HG03064 (cell line): ENCODE results near the gene CTRB1.
A peak's percentile ranks its signal among the peaks of the same experiment; 100 is the strongest.
"Not testable (repeated sequence)": the region's sequence is repeated elsewhere in the genome, so short reads cannot be mapped to it uniquely, and the experiment has no call there.

Experiments
- ATAC-seq: cut with Tn5 transposase; IDR thresholded peaks from one replicate; pipeline ENCODE4 v1.9.1; 2021; ENCODE audit warnings: low read depth; ENCODE audit not compliant: unreplicated experiment

The CTRB1 gene

DNA sequence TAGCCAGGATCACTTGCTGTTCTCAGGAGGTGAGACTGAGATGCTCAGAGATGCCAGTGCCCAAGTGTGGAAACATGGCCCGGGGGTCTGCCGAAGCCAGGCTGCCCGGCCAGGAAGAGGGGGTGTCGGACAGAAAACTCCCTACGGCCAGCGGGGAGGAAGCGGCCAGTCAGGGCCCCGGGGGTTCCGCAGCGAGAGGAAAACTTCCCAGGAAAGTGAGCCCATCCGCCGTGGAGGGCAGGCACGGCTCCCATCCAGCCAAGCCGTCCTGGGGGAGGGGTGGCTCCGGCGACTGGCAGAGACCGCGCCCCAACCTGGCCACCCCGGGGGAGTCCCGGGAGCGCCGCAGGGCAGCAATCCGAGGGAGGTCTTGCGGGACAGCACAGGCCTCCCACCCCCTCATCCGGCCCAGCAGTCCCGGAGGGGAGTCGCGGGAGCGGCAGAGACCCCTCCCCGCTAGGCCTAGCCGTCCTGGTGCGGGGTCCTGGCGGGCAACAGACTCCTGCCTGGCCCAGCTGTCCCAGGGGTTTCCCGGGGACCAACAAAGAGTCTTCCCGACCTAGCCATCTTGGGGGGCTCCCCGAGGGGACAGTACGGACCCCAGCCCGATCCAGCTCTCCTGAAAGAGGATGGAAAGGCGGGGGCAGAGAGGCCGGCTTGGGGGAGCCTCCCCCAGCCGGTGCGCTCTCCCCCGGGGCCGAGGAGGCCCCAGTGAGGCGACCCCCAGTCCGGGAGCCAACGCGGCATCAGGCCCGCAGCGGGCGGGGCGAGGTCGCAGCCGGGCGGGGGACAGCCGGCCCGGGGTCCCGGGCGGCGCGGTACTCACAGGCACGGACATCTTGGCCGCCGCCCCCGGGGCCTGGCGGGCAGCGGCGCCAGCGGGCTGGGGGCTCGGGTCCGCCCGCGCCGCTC is 46.5 kb downstream of the CTRB1 start:
- peak; percentile 27 for ATAC-seq

DNA sequence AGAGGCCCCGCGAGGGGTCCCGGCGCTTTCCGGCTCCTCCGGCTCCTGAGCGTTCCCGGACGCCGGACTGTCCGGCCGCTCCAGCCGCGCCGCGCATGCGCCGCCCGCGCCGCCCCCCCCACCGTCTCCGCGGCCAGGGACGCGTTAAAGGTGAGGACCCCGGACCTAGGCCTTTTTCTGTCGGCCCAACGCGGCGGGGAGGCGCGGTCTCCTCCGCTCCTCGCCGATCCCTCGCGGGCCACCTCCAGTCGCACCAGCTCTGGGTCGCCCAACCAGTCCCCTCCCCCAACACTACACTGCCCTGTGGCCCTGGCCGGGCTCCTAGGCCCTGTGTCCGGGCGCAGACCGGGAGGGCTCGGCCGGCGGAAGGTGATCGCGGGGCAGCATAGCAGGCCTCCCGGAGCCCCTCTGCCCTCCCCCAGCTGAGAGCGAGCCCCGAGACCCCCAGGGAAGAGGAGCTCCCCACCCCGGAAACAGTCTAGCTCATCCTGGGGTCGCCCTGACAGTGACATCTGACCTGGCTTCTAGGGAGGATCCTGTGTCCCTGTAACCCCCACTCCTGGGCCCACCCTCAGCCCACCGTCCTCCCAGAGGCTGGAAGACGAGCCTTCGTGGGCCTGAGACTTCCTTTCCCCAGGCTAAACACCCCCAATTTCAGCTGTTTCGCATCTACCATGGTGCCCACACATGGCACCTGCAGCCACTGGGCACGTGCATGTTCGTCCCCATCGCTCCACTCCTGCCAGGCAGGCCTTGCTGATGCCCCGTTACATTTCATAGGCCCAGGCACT is 47.3 kb downstream of the CTRB1 start:
- ATAC-seq = peak; percentile 54

DNA sequence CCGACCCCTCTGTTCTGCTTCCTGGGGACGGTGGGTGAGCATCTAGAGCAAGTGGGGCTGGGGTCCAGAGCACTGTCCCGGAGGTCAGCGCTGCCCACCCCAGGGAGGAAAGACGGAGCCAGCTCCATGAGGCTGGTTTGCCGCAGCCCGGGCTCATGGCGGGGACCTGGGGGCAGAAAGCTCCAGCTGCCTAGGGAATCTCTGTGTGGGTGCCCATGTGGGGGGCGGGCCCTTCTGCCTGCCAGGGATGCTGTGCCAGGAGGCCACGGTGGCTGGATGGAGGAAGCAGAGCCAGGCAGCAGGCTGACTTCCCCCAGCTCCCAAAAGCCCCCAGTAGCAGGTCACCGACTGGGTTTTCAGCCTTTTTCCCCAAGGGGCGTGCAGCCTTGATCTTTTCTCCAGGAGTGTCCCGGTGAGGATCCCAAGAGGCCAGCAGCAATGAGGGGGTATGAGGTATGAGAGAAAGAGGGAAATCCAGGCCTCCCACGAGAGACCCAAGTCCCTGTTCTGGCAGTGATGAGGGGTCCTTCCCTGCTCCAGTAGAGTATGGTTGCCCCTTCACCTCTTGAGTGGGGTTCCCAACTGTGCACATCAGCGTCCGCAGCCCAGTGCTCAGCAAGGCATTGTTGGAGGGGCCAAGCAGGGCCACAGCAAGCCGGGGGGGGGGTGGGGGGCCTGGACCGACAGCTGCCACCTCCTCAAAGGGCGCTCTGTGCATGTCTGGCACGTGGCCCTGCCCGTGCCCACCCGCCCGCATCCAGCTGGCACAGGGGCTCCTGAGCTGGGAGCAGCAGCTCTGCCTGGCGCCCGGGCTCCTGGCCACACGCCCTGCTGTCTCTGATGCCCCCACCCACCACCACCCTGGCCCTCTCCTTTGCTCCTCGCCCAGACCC is 48.2 kb downstream of the CTRB1 start:
- ATAC-seq = no peak

DNA sequence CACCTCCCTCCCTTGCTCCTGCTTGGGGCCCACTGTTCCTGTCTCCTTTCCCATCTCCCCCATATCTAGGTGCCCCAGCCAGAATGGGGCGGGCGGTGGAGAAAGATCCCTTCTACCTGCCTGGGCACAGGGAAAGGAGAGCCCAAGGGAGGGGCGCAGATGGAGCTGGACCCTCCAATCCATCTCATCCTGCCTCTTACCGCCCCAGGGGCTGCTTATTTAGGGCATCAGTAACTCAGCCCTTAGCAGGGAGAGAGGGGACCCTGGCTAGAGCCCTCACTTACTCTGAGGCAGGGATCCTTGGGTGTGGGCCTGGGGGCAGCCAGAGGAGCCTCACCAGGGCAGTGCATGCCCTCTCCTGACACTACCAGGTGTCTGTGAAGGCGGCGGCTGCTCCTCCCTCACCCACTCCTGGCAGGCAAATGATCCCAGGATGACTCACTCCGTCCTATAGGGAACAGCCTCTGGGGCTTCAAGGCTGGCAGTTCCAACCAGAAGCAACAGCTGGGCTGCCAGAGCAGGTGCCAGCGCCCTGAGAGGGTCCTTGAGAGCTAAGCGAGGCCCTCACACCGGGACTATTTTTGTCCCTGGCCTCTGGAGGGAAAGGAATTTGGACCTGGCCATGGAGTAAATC is 49.0 kb downstream of the CTRB1 start:
- ATAC-seq = no peak

DNA sequence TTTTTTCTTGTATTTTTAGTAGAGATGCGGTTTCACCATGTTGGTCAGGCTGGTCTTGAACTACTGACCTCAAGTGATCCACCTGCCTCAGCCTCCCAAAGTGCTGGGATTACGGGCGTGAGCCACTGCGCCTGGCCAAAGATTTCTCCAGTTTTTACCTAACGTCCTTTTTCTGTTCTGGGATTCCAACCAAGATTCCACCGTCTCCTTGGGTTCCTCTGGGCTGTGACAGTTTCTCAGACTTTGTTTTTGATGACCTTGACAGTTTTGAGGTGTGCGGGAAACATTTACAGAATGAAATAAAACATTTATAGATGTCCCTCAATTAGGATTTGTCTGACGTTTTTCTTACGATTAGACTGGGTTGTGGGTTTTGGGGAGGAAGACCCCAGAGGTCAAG is 50.6 kb downstream of the CTRB1 start:
- ATAC-seq = not testable (repeated sequence)

GRCh38 chr16:75271441-75272096 is 52.8 kb downstream of the CTRB1 start:
- no peak for ATAC-seq

- ATAC-seq = peak; percentile 53
Measured at GRCh38 chr16:75272097-75272551, 53.3 kb downstream of the CTRB1 start.

- ATAC-seq = not testable (repeated sequence)
Measured at GRCh38 chr16:75272629-75273028, 53.8 kb downstream of the CTRB1 start.

GRCh38 chr16:75273054-75273925 is 54.5 kb downstream of the CTRB1 start:
- ATAC-seq = no peak
